ENCODE measurements around the gene PITPNB. TPM values are rescaled to one million over a fixed set of nuclear protein-coding genes. Genes with fewer than 3 reads are reported as not detected.
A peak's percentile ranks its signal among the peaks of the same experiment; 100 is the strongest.

Gene PITPNB
- total and polyA plus RNA-seq, 2 of the 13 experiments (the other 11 are each of a cell fraction or from before 2014, with no cell fraction given), result 17.0 to 30.1 TPM

DNA sequence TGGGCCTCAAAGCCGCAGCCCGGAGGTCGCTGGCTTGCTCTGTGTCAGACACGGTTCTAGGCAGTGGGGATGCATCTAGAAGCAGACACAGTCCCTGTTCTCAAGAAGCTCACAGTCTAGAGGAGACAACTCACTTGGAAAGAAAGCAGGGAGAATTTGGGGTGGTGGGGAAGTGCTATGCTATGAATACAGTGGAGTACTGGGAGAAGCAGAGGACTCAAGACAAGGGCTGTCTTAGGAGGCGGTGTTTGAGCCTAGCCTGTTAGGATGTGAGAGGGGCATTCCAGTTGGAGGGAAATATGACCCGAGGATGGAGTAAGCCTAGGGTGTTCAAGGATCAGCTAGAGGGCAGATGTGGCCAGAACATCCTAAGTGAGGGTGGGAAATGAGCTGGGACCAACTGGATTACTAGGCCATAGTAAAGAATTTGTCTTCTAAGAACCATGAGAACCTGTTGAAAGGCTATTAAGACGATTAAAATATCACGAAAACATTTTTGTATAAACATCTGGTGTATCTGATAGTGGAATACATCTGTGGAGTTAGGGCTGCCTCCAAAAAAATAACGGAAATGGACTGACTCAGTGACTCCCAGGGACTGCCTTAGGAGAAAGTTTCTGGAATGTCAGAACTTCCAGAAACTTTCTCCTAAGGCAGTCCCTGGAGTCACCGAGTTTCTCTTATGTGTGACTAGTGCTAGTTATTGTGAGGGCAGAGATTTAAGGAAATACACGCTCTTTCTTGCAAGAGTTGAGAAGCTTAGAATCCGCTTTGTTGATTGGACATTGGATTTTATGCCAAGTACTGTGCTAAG is 1.1 kb upstream of the PITPNB start (continued):
- TF ChIP-seq ZNF781 (CRISPR knock-in tag; IDR thresholded peaks at IDR 0.05; ENCODE audit: borderline replicate concordance, not compliant biosample characterization) (peak; percentile 4), TBX2 (CRISPR knock-in tag; IDR thresholded peaks at IDR 0.05; ENCODE audit: borderline replicate concordance) (no peak), PRMT3 (CRISPR knock-in tag; IDR thresholded peaks at IDR 0.05; ENCODE audit: borderline replicate concordance, low read depth) (0 out of 2 replicates have a peak, but pooled peaks have one; percentile 44), SP1 (IDR thresholded peaks at IDR 0.05) (no peak), SP1 (CRISPR knock-in tag; IDR thresholded peaks at IDR 0.05) (no peak), REL (CRISPR knock-in tag; conservative IDR thresholded peaks at IDR 0.05) (no peak), MAFK (conservative IDR thresholded peaks at IDR 0.05 in 1 of 2, IDR thresholded peaks at IDR 0.05 in 1 of 2; ENCODE audit: low read length in 2 of 2) (no peak), ZNF761 (CRISPR knock-in tag; conservative IDR thresholded peaks at IDR 0.05) (0 out of 2 replicates have a peak, but pooled peaks have one; percentile 5), PHB2 (IDR thresholded peaks at IDR 0.05; ENCODE audit: partially characterized antibody) (no peak), NPAS2 (CRISPR knock-in tag; IDR thresholded peaks at IDR 0.05; ENCODE audit: borderline replicate concordance) (no peak), ZNF878 (CRISPR knock-in tag; IDR thresholded peaks at IDR 0.05) (0 out of 2 replicates have a peak, but pooled peaks have one; percentile 18), SIX1 (CRISPR knock-in tag; IDR thresholded peaks at IDR 0.05; ENCODE audit: borderline replicate concordance) (peak; percentile 37; the same call in 1 of the 2 replicates), ZSCAN22 (CRISPR knock-in tag; IDR thresholded peaks at IDR 0.05) (no peak), AGO2 (optimal IDR thresholded peaks at IDR 0.05; ENCODE audit: low read depth, low read length) (no peak)
- TF ChIP-seq, protein P1, sequence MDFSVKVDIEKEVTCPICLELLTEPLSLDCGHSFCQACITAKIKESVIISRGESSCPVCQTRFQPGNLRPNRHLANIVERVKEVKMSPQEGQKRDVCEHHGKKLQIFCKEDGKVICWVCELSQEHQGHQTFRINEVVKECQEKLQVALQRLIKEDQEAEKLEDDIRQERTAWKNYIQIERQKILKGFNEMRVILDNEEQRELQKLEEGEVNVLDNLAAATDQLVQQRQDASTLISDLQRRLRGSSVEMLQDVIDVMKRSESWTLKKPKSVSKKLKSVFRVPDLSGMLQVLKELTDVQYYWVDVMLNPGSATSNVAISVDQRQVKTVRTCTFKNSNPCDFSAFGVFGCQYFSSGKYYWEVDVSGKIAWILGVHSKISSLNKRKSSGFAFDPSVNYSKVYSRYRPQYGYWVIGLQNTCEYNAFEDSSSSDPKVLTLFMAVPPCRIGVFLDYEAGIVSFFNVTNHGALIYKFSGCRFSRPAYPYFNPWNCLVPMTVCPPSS (IDR thresholded peaks at IDR 0.05), result no peak
- TF ChIP-seq, protein P2, sequence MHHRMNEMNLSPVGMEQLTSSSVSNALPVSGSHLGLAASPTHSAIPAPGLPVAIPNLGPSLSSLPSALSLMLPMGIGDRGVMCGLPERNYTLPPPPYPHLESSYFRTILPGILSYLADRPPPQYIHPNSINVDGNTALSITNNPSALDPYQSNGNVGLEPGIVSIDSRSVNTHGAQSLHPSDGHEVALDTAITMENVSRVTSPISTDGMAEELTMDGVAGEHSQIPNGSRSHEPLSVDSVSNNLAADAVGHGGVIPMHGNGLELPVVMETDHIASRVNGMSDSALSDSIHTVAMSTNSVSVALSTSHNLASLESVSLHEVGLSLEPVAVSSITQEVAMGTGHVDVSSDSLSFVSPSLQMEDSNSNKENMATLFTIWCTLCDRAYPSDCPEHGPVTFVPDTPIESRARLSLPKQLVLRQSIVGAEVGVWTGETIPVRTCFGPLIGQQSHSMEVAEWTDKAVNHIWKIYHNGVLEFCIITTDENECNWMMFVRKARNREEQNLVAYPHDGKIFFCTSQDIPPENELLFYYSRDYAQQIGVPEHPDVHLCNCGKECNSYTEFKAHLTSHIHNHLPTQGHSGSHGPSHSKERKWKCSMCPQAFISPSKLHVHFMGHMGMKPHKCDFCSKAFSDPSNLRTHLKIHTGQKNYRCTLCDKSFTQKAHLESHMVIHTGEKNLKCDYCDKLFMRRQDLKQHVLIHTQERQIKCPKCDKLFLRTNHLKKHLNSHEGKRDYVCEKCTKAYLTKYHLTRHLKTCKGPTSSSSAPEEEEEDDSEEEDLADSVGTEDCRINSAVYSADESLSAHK (CRISPR knock-in tag; IDR thresholded peaks at IDR 0.05; ENCODE audit: borderline replicate concordance), result no peak
- TF ChIP-seq, protein P3, sequence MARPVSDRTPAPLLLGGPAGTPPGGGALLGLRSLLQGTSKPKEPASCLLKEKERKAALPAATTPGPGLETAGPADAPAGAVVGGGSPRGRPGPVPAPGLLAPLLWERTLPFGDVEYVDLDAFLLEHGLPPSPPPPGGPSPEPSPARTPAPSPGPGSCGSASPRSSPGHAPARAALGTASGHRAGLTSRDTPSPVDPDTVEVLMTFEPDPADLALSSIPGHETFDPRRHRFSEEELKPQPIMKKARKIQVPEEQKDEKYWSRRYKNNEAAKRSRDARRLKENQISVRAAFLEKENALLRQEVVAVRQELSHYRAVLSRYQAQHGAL (CRISPR knock-in tag; IDR thresholded peaks at IDR 0.05; ENCODE audit: not compliant biosample characterization), result no peak
- TF ChIP-seq, protein P4, sequence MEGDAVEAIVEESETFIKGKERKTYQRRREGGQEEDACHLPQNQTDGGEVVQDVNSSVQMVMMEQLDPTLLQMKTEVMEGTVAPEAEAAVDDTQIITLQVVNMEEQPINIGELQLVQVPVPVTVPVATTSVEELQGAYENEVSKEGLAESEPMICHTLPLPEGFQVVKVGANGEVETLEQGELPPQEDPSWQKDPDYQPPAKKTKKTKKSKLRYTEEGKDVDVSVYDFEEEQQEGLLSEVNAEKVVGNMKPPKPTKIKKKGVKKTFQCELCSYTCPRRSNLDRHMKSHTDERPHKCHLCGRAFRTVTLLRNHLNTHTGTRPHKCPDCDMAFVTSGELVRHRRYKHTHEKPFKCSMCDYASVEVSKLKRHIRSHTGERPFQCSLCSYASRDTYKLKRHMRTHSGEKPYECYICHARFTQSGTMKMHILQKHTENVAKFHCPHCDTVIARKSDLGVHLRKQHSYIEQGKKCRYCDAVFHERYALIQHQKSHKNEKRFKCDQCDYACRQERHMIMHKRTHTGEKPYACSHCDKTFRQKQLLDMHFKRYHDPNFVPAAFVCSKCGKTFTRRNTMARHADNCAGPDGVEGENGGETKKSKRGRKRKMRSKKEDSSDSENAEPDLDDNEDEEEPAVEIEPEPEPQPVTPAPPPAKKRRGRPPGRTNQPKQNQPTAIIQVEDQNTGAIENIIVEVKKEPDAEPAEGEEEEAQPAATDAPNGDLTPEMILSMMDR (CRISPR knock-in tag; IDR thresholded peaks at IDR 0.05), result peak; percentile 45
